ENCODE data around the gene NPEPPS.
"Not testable (repeated sequence)": the region's sequence is repeated elsewhere in the genome, so short reads cannot be mapped to it uniquely, and the experiment has no call there.

Gene NPEPPS

GRCh38 chr17:47561698-47562405 lies 30.9 kb downstream of the NPEPPS start:
- not testable (repeated sequence) for DNase-seq

- not testable (repeated sequence) for DNase-seq
Measured at GRCh38 chr17:47562406-47562705, 31.4 kb downstream of the NPEPPS start.

GRCh38 chr17:47567261-47567660 lies 36.4 kb downstream of the NPEPPS start:
- not testable (repeated sequence) for DNase-seq

- DNase-seq: not testable (repeated sequence)
Measured at GRCh38 chr17:47572561-47572960, 41.7 kb downstream of the NPEPPS start.

DNA sequence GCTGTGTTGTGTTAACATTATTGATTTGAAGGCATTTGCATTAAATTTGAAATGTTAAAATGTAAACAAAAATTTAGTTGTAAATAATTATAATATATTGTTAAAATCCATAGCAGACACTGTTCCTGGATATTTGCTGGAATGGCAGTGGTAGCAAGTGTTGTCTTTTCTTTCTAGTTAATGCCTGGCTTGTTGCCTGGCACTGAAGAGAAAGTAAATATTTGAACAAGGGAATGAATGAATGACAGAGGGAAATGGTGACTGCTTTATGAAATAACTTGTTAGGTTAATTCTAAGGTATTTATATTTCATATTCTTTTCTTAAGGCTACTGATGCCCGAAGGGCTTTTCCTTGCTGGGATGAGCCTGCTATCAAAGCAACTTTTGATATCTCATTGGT lies 51.5 kb downstream of the NPEPPS start:
- DNase-seq: not testable (repeated sequence)

- DNase-seq: not testable (repeated sequence)
Measured at GRCh38 chr17:47586378-47587055, 55.6 kb downstream of the NPEPPS start.

- not testable (repeated sequence) for DNase-seq
Measured at GRCh38 chr17:47593522-47593921, 62.6 kb downstream of the NPEPPS start.

DNA sequence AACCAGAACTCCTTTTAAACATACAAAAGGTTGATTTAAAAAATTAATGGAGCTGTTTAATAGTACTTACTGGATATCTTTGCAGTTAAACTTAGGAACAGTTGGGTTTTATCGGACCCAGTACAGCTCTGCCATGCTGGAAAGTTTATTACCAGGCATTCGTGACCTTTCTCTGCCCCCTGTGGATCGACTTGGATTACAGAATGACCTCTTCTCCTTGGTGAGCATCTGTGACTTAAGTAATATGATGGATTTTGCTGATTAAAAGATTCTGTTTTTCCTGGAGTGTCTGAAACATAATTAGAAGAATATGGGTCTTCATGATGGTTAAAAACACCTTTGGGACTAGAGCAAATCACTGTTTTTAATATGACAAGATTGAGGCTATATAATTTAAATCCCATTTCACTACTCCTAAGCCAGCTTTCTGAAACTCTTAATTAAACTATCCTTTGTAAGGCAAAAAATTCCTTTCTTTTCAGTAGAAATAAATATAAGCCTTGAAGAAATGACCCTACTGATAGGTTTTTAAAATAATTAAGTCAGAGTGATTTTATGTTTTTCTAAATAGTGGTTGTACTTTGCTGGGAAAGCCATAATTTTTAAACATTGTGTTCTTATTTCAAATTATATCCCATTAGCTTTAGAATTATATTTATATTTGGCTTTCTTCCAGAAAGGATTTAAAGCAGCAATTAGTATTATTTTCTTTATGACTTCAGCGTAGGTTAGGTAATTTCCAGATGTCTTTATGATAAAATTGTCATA lies 73.1 kb downstream of the NPEPPS start:
- DNase-seq: no peak

DNA sequence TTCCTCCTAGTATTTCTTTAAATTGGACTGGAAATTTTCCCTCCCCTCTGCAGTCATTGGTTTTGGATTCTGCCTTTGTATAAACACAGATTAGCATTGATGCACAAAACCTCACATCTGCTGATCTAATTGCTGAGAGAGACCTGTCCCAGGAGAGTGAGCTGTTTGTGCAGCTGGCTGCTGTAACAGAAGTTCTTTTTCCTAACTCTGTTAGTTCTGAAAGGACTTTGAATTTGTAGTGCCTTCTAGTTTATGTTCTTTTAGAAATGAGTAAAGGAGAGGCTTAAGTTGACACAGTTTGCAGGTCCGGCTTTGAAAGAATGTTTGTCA lies 73.7 kb downstream of the NPEPPS start:
- no peak for DNase-seq

GRCh38 chr17:47605011-47605410 lies 74.1 kb downstream of the NPEPPS start:
- DNase-seq: no peak

GRCh38 chr17:47607481-47607880 lies 76.6 kb downstream of the NPEPPS start:
- DNase-seq: no peak

DNA sequence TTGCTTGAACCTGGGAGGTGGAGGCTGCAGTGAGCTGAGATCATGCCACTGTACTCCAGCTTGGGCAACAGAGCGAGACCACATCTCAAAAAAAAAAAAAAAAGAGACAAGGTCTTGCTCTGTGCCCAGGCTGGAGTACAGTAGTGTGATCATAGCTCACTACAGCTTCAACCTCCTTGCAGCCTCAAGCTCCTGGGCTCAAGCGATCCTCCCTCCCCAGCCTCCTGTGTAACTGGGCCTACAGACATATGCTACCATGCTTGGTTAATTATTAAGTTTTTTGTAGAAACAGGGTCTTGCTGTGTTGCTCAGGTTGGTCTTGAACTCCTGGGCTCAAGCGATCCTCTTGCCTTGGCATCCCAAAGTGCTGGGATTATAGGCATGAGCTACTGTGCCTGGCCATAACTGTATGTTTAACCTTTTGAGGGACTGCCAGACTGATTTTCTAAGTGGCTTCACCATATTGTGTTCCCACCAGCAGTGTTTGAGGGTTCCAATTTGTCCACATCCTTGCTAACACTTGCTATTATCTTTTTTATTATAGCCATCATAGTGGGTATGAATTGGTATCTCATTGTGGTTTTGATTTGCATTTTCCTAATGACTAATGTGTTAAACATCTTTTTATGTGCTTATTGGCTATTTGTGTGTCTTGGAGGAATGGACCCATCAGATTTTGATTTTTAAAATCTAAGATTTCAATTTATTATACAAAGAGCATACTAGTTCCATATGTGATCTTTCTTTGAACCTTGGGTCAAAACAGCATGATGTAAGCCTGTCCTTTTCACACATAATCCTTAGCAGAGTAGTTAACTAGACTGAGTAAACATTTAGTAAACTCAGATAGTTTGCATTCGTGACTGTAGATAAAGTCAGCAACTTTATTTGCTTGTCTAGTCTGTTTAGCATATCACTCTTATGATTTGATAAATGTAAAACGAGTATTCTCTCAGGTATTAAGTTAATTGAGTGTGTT lies 80.8 kb downstream of the NPEPPS start:
- DNase-seq: no peak

DNA sequence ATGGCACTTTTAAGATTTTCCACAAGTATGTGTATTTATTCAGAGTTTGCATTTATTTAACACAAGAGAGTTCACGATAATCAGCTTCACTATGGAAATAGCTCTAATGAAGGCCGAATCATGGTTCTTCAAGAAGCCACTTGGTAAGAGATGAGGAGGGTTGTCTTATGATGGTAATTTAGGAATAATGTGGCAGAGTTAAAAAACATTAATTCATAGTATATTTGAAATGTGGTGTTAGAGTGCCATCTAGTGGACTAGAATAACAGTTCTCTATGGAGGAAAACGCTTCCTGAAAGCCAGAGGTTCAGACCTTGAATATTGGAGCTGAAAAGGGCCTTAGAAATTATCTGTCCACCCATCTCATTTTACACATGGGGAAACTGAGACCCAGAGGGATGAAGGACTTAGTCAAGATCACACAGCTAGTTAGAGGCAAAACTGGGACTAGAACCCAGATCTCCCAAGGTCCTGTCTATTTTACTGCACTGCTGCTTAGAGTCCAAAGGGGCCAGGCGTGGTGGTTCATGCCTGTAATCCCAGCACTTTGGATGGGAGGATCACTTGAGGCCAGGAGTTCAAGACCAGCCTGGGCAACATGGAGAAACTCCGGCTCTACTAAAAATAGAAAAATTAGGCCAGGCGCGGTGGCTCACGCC lies 85.0 kb downstream of the NPEPPS start:
- peak; percentile 42 for DNase-seq

GRCh38 chr17:47618410-47618809 lies 87.5 kb downstream of the NPEPPS start:
- DNase-seq: no peak

DNA sequence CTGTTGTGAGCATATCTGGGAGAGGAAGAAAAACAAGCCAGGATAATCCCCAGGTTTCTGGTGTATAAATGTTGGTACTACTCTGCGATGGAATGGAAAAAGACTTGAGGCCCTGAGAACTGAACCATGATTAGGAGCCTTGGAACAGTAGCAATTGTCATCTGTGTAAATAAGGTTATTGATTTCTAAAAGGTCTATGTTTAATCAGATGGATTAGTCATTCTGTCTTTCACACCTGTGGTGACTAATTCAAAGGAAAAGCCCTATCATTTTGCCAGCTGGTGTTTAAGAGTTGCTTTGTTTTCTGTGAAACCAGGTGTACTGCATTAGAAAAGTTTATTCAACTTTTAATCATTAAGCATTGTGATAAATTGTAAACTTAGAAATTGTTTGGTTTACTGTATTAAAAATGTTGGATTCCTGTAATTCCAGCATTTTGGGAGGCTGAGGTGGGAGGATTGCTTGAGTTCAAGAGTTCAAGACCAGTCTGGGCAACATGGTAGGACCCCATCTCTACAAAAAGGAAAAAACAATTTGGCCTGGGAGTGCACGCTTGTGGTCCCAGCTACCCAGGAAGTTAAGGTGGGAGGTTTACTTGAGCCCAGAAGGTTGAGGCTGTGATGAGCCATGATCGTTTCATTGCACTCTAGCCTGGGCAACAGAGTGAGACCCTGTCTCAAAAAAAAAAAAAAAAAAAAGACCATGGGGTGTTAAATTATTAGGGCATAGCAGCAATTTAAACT lies 89.8 kb downstream of the NPEPPS start:
- no peak for DNase-seq

DNA sequence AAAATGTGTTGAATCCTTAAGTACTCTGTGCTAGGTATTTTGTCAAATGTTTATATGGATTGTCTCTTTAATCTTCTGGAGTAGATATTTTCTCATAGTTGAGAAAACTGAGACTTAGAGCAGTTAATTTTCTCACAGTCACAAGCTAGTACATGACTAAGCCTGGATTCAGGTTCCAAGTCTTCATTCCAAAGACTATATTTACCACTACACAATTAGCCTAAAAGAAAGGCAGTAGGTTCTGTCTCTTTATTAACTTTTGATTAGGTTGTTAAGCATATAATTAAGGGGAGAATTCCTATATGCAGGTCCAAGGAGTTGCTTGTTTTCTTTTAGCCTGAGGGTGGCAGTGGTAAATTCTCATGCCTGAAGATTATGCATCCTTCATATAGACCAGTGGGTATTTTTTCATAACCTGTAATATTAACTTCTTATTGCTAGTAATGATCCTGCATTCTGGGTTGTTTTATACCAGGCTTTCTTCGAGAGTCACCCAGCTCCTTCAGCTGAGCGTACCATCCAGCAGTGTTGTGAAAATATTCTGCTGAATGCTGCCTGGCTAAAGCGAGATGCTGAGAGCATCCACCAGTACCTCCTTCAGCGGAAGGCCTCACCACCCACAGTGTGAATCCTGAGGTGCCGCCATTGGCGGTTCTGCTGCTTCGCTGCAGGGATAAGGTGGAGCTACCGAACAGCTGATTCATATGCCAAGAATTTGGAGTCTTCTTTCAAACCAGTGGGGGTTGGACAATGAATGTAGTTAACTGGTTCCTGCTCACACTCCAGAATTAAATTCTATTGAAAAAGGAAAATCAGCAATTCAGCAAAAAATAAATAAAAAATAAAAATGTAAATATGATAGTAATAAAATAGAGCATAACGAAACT lies 90.6 kb downstream of the NPEPPS start:
- no peak for DNase-seq

DNA sequence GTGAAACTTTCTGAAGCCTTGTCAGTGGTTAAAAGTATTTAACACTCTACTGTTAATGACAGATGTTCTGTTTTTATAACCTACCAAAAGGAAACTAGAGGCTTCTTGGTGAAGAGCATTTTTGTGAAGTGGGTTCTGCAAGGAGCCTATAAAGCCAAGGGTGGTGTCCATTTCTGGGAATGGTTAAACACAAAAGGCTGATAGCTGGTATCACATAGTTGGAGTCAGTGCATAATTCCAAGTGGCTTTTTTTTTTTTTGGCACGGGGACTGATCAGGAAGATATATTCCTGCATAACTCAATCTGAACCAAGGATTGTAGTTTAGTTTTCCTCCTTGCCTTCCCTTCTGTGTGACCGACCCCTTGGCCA lies 91.3 kb downstream of the NPEPPS start:
- no peak for DNase-seq

- no peak for DNase-seq
Measured at GRCh38 chr17:47624727-47625068, 93.8 kb downstream of the NPEPPS start.

DNA sequence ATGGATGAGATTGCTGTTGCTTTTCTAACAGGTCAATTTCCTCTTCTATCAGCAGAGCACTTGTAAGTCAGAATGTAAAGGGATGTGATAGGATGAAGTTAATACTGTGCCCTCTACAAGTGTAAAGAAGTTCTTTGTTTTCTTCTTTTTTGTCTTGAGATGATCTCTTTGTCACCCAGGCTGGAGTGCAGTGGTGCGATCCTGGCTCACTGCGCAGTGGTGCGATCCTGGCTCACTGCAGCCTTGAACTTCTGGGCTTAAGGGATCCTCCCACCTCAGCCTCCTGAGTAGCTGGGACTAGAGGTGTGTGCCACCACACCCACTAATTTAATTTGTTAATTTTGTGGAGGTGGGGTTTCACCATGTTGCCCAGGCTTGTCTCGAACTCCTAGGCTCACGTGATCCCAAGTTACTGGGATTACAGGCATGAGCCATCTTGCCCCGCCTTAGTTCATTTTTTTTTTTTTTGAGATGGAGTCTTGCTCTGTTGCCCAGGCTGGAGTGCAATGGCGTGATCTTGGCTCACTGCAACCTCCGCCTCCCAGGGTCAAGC lies 97.2 kb downstream of the NPEPPS start:
- DNase-seq: no peak

DNA sequence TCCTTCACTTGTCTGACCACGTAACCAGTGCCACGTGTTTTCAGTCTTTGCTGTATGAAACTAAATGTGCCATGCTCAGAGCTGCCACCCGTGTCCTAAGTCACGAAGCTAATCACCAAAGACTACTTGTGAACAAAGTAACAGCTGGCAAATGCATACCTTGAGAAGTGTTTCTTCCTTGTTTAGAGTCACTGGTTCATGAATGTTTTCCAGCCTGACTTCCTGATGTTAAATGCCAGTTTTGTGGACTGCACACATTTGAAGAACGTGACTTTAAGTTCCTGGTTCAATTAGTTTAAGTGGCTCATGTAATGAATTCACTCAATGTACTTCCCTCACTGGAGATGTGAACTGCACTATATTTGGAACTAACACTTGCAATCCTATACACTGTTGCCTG lies 98.9 kb downstream of the NPEPPS start:
- no peak for DNase-seq
